Omental fat pad (tissue), 4 donors: ENCODE results near the gene BMPR1B. TPM values are rescaled to one million over a fixed set of nuclear protein-coding genes. Genes with fewer than 3 reads are reported as not detected.

Experiments
- ATAC-seq: fragments of 150-250 bp; one replicate; pipeline ENCODE4 v1.9.1; 2016; ENCODE audit warnings: mild to moderate bottlenecking, moderate library complexity; ENCODE audit not compliant: low FRiP score
- DNase-seq: peaks from one replicate; pipeline ENCODE4 v3.0.0-alpha.2; 2019; ENCODE audit warnings: low spot score
- CTCF ChIP-seq, 3 donors: fragments of 450-650 bp; IDR thresholded peaks; one replicate each; pipeline ENCODE4 v1.5.1; 2016 to 2017; ENCODE audit warnings: antibody characterized with exemption in 3 of 3, mild to moderate bottlenecking in 3 of 3, moderate library complexity in 2 of 3
- total RNA-seq, 4 donors: library from RNA; depleted of rRNA; stranded (reverse); fragments of >200 nt; gene quantifications; one replicate each; pipeline ENCODE4 v1.1.0, GENCODE V29; 2016

The BMPR1B gene
- total RNA-seq, 4 donors from 2014 or later: 0.19 to 1.9 (median 1.3) TPM

- DNase-seq (no peak), ATAC-seq (no peak)
- TF ChIP-seq CTCF (IDR thresholded peaks at IDR 0.05): no peak
These were observed 335.7 kb downstream of the BMPR1B start for GRCh38 chr4:95093460-95093859.

DNA sequence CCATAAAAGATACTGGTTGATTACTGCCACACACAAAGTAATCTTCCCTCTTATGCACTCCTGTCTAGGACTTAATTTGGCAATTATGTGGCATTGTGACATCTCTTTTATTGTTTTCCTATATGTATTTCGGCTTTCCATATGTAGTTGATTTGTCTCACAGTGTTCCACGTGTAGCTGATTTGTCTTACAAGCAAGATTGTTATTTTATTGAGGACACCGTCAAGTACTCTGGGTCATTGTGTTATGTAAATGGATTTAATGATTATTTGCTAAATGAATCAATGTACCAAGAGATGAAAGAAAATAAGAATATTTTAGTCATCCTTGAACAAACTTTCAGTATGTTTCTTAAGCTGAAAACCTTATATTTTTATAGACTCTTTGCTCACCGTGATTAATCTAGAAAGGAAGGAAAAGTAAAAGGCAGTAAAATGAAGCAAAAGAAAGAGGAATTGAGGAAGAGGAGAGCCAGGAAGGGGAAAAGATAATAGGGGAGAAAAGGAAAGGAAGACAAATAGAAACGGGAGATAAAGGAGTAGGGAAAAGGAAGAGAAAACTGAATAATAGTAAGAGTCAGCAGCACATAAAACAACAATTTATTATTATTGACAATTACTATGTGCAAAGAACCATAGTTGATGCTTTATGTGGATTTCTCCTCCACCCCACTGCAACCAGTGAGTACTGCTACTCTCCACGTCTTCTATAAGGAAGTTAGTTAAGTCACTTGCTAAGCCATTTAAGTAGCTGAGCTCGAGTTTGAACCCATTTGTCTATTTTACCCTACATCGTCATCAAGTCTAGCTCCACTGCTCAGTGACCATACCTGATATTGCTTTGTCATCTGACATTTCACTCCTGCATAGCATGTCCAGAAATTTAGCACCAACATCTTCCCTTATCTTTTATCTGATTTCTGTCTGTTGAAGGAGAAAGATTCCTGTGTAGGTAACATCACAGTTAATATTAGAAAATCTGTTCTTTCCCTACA is 336.5 kb downstream of the BMPR1B start:
- TF ChIP-seq CTCF (IDR thresholded peaks at IDR 0.05): no peak
- no peak for DNase-seq
- no peak for ATAC-seq

GRCh38 chr4:95095348-95095974 is 337.7 kb downstream of the BMPR1B start:
- TF ChIP-seq CTCF (IDR thresholded peaks at IDR 0.05): no peak
- ATAC-seq (no peak), DNase-seq (no peak)

DNA sequence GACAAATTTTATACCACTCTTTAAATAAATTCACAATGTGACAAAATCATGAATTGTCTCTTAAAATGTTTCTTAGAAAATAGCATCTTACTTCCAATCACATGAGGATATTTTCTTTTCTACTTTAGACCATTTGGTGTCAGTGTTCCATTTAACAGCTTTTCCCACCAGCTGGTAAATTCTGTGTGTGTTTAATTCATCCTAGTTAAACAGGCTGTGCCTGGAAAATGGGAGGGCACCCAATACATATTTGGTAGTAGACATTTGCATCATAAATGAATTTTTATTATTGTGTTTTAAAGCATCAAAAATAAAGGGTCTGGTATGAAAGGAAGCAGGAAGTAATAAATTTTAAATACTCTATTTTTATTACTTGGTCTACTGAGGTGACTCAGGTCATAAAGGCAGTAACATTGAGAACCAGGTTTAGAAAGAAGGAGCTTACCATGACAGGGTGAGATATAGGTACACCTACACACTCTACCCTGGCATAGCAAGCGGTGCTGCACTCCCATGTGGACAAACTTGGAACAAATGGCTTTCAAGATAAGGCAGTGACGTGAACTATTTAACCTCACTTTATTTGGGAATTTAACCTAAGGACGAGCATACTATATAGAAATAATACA is 344.5 kb downstream of the BMPR1B start:
- no peak for ATAC-seq
- TF ChIP-seq CTCF (IDR thresholded peaks at IDR 0.05): no peak
- DNase-seq: no peak

GRCh38 chr4:95105112-95105511 is 347.4 kb downstream of the BMPR1B start:
- TF ChIP-seq CTCF (IDR thresholded peaks at IDR 0.05): no peak
- no peak for ATAC-seq

GRCh38 chr4:95105983-95106382 is 348.2 kb downstream of the BMPR1B start:
- ATAC-seq (no peak), DNase-seq (no peak)
- no peak for TF ChIP-seq CTCF (IDR thresholded peaks at IDR 0.05)

More at GRCh38 chr4:95105112-95105511, 347.4 kb downstream of the BMPR1B start:
- no peak for DNase-seq
